HG02798 (cell line): ENCODE data around the gene SP7.
A peak's percentile ranks its signal among the peaks of the same experiment; 100 is the strongest.
"Not testable (repeated sequence)": the region's sequence is repeated elsewhere in the genome, so short reads cannot be mapped to it uniquely, and the experiment has no call there.

ENCODE experiments used
- ATAC-seq: cut with Tn5 transposase; IDR thresholded peaks from one replicate; pipeline ENCODE4 v1.9.1; 2021; ENCODE audit warnings: mild to moderate bottlenecking; ENCODE audit not compliant: unreplicated experiment, poor library complexity

The SP7 gene

DNA sequence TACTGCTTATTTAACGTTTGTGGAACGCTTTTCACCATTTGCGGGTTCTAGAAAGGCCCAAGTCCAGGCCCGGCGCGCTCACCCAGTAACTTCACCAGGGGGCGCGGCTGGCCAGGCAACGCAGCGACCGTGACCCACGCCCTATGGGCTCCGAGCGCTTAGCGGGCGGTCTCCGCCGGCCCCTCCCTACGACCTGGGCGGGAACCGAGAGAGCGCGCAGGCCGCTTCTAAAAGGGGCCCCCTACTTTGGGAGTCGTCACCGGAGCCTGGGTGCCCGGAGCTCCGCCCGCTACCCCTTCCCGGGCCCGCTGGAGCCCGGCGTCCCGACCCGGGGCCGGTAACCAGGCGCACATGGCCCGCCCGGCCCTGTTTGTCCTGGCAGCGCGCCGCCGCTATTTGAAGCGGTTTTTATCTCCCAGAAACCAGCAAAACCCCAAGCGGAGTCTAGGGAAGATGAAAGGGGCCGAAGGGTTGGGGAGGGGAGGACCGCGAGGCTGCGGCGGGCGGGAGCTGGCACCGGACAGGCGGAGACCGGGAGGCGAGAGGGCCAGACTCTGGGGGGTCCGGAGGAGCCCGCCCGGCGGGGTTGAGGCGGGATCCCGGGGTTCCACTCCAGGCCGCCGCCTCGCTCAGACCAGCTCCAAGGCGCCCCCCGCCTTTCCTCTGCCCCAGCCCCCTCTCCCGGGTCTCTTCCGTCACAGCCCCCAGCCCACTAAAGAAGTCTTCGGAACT is 11.2 kb downstream of the SP7 start:
- ATAC-seq, result peak; percentile 63

DNA sequence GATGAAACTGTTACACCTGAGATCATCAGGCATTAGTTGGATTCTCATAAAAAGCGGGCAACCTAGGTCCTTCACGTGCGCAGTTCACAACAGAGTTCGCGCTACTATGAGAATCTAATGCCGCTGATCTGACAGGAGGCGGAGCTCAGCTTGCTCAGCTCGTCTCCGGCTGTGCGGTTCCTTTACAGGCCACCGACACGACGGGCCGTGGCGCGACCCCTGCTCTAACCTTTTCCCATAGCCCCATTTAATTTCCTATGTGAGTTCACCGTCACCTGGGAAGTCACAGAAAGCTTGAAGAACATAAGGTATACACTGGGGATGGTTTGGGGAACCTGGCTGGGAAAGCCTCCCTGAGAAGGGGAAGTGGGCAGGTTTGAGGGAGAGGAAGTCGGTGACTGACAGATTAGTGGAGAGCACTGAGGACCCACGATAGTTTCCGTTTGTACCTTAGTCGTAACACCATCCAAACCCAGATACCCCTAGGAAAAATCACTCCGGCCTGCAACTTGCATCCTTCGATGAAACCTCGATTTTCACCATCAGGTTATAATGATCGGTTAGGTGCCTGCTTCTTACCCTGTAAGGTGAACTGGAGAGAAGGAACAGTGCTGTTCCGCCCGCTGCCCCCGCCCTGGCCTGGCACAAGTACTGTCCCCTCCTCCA is 11.9 kb downstream of the SP7 start:
- ATAC-seq, result peak; percentile 20

DNA sequence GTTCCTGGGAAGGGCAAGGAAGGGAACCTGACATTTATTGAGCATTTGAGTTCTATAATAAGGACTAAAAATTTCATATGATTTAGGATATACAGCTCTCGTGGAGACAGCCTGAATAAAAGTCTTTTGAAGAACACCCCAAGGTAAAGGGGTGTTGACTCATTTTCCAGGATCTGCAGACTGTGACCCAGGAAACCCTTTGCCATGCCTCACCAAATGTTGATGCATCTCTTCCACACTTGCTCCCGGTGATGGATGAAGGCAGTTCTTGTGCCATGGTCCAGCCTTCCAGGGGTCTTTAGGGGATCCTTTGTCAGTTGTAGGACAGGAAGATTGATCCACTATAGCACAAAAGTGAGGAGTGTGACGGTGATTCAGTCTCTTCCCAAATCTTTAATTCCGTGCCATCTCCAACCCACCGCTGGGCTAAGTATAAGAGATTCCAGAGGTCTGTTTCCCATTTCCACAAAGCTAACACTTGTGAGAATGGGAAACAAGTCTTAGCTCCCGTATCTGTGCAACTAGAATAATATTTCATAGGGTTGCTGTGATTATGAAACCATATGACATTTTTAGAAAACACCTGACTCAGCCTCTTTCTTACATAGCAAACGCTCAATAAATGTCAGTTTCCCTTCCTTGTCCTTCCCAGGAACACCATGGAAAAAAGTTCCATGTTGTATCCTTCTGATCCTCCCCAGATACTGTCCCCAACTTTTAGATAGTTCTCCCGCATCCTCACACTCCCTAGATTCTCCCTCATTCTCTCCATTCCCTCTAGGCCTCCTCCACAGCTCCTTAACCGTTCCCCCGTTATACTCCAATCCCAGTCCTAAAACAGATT is 15.6 kb downstream of the SP7 start:
- ATAC-seq, result no peak

GRCh38 chr12:53313996-53314395 is 22.2 kb downstream of the SP7 start:
- no peak for ATAC-seq

- no peak for ATAC-seq
These were observed 27.9 kb downstream of the SP7 start for GRCh38 chr12:53308276-53308675.

GRCh38 chr12:53306826-53307225 is 29.3 kb downstream of the SP7 start:
- no peak for ATAC-seq

- ATAC-seq, result no peak
These were observed 33.3 kb downstream of the SP7 start for GRCh38 chr12:53302903-53303302.

- ATAC-seq, result no peak
These were observed 36.0 kb downstream of the SP7 start for GRCh38 chr12:53300187-53300586.

DNA sequence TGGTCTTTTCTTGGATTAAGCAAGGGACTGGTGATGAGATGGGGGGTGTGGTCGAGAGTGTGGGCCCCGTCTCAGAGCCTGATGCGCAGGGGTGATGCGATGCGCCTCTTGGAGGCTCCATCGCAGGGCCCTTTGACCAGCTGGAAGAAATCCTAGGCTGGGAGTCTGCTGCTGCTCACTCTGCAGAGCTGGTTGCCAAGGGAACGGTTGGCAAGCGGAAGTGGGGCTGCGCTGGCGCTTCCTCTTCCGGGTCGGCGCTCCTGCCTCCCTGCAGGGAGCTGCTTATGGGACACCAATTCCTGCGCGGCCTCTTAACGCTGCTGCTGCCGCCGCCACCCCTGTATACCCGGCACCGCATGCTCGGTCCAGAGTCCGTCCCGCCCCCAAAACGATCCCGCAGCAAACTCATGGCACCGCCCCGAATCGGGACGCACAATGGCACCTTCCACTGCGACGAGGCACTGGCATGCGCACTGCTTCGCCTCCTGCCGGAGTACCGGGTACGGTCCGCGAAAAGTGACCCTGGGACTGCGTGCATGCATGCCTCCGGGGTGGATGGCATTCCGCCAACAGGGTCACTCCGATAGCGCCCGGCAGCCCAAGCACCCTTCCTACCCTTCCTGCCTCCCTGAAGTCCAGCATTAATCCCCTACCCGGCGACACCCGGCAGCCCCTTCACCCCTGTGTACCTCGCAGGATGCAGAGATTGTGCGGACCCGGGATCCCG is 36.5 kb downstream of the SP7 start, which contains the start of gene MYG1:
Gene MYG1, plus strand, starts transcription at position 242 of the 727 bp plus-strand sequence. Its CDS starts 43 bp downstream, at position 285.
- peak; percentile 79 for ATAC-seq

DNA sequence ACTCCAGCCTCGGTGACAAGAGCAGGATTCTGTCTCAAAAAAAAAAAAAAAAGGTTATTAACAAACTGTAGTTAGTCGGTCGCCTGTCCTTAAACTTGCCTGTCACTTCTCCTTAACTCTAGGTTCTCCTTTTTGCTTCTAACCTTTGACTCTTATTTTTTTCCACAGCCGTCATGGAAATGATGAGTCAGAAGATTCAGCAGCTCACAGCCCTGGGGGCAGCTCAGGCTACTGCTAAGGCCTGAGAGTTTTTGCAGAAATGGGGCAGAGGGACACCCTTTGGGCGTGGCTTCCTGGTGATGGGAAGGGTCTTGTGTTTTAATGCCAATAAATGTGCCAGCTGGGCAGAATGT is 37.1 kb downstream of the SP7 start:
- ATAC-seq, result no peak

DNA sequence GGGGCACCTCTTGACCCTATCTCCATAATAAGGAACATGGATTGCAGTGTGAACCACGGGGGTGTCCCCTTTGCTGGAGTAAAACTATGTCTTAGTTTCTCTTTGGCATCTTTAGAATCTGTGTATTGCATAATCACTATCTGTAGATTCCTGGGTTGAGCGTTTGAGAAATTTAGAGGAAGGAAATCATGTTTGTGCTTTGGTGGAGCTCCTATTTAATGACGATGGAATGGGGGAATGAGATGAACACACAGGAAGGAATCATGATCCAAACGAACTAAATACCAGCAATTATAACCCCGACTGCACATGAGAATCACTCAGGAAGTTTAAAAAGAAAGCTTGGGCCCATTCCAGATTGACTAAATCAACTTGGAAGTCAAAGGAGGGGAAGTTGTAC is 38.0 kb downstream of the SP7 start:
- no peak for ATAC-seq

DNA sequence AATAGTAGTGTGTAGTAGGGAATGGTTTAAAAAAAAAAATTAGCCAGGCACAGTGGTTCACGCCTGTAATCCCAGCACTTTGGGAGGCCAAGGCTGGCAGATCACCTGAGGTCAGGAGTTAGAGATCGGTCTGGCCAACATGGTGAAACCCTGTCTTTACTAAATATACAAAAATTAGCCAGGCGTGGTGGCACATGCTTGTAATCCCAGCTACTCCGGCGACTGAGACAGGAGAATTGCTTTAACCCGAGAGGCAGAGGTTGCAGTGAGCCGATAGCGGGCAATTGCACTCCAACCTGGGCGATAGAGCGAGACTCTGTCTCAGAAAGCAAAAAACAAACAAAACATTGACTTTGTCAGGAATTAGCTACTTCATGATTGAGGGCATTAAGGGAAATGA is 39.0 kb downstream of the SP7 start:
- not testable (repeated sequence) for ATAC-seq

- ATAC-seq, result no peak
These were observed 40.3 kb downstream of the SP7 start for GRCh38 chr12:53295891-53296219.

DNA sequence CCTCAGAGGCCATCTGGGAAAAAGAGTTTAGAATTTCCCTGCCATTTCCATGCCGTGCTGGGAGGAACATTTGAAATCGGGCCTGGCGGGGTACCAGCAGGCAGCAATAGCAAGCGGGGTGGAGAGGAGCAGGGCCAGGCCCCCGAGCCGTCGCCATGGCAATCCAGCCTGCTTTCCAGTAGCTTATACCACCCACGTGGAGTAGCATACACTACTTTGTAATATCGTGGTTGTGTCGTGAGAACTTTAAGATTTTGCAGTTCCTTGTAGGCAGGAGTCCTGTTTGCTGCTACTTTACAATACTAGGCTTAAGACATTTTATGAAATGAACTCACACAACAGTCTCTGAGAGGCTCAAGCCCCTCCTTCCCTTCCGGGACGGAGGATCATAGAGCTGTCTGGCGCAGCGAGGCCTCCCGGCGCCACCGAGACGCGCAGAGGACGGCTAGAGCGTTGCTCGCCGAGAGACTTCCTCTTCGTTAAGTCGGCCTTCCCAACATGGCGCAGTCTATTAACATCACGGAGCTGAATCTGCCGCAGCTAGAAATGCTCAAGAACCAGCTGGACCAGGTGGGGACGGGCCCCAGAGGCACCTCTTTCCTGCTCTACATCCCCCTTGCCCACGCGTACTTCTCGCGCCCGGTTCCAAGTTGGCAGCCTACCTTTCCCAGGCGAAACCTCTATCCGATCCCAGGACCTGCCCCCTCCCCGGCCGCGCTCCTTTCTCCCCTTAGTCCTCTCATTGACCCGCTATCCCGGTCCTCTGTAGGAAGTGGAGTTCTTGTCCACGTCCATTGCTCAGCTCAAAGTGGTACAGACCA is 40.9 kb downstream of the SP7 start, which contains the start of gene PFDN5:
Gene PFDN5, plus strand, starts transcription at position 473 of the 821 bp plus-strand sequence. Its CDS starts 26 bp downstream, at position 499.
- ATAC-seq, result peak; percentile 91

DNA sequence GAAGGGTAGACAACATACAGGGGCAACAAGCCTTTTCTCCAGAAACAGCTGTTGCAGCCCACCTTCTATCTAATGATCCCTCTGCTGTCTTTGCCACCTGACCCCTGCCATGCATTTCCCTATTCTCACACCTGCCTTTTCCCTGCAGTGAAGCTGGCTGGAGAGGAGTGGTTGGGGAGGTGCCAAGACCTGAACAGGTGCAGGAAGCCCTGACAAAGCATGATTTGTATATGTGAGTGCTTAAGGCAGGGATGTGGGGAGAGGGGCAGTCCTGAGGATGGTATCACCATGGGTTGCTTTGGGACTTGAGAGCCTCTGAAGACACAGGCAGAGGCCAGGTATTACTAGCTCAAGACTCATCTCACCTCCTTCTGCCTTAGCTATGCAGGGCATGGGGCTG is 43.7 kb downstream of the SP7 start:
- ATAC-seq, result no peak

DNA sequence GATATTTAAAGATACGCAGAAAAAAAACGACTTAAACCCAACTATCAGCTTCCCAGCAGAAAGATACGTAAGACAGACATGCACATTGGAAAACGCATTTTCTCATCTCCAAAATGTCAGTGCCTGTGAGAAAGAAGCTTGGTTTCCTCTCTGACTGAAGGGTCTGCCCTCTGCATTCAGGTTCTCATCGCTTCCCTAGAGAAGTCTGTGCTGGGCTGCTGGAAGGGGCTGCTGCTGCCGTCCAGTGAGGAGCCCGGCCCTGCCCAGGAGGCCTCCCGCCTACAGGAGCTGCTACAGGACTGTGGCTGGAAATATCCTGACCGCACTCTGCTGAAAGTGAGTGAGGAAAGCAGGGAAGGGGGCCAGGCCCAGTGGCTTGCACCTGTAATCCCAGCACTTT is 45.5 kb downstream of the SP7 start:
- ATAC-seq, result no peak

GRCh38 chr12:53289891-53290290 is 46.3 kb downstream of the SP7 start:
- ATAC-seq, result no peak

- no peak for ATAC-seq
These were observed 47.8 kb downstream of the SP7 start for GRCh38 chr12:53288322-53288721.

- ATAC-seq, result no peak
These were observed 48.4 kb downstream of the SP7 start for GRCh38 chr12:53287741-53288216.
